Mesendoderm (in vitro differentiated cells): Measurements from ENCODE around the gene DHODH.
"Not testable (repeated sequence)": the region's sequence is repeated elsewhere in the genome, so short reads cannot be mapped to it uniquely, and the experiment has no call there.

ENCODE experiments used
- DNase-seq: peaks from one replicate; pipeline ENCODE4 v3.0.0; 2013
- H2AK5ac ChIP-seq: 2 replicates; pipeline ENCODE4 v1.6.1; 2013; ENCODE audit warnings: low read length, inconsistent platforms
- H2BK120ac ChIP-seq: 2 replicates; pipeline ENCODE4 v1.6.1; 2013; ENCODE audit warnings: low read depth, mild to moderate bottlenecking, low read length, moderate library complexity, mixed read lengths
- H2BK15ac ChIP-seq: replicated peaks from 2 replicates; pipeline ENCODE4 v1.6.1; 2013; ENCODE audit warnings: low read depth, mild to moderate bottlenecking, moderate library complexity
- H2BK5ac ChIP-seq: 2 replicates; pipeline ENCODE4 v1.6.1; 2013; ENCODE audit warnings: low read length, inconsistent platforms
- H3K18ac ChIP-seq: 2 replicates; pipeline ENCODE4 v1.6.1; 2013; ENCODE audit warnings: mild to moderate bottlenecking, low read length, mixed read lengths
- H3K23ac ChIP-seq: one replicate; pipeline ENCODE4 v1.6.1; 2013; ENCODE audit warnings: low read length
- H3K27ac ChIP-seq: 2 replicates; pipeline ENCODE4 v1.5.1; 2013; ENCODE audit warnings: low read depth, mild to moderate bottlenecking, inconsistent platforms, low read length, moderate library complexity
- H3K27me3 ChIP-seq: 2 replicates; pipeline ENCODE4 v1.6.1; 2013; ENCODE audit warnings: low read length, control low read depth, mild to moderate bottlenecking, inconsistent platforms; ENCODE audit not compliant: insufficient read depth, poor library complexity
- H3K36me3 ChIP-seq: 2 replicates; pipeline ENCODE4 v1.6.1; 2013; ENCODE audit warnings: low read length, inconsistent platforms; ENCODE audit not compliant: control insufficient read depth, insufficient read depth
- H3K4ac ChIP-seq: one replicate; pipeline ENCODE4 v1.6.1; 2013; ENCODE audit warnings: low read depth, mild to moderate bottlenecking, low read length, moderate library complexity
- H3K4me1 ChIP-seq: 2 replicates; pipeline ENCODE4 v1.6.1; 2013; ENCODE audit warnings: low read depth, low read length, inconsistent platforms; ENCODE audit not compliant: control insufficient read depth
- H3K4me2 ChIP-seq: 2 replicates; pipeline ENCODE4 v1.6.1; 2013; ENCODE audit warnings: low read length
- H3K4me3 ChIP-seq: 2 replicates; pipeline ENCODE4 v1.5.1; 2013; ENCODE audit warnings: mild to moderate bottlenecking, low read length
- H3K56ac ChIP-seq: one replicate; pipeline ENCODE4 v1.6.1; 2013; ENCODE audit warnings: low read length
- H3K79me1 ChIP-seq: 2 replicates; pipeline ENCODE4 v1.6.1; 2013; ENCODE audit warnings: low read length, inconsistent platforms
- H3K79me2 ChIP-seq: 2 replicates; pipeline ENCODE4 v1.6.1; 2013; ENCODE audit warnings: mild to moderate bottlenecking, low read length; ENCODE audit not compliant: control insufficient read depth, insufficient read depth
- H3K9ac ChIP-seq: 2 replicates; pipeline ENCODE4 v1.6.1; 2013; ENCODE audit warnings: low read length, inconsistent platforms
- H4K5ac ChIP-seq: one replicate; pipeline ENCODE4 v1.6.1; 2013; ENCODE audit warnings: low read length
- H4K8ac ChIP-seq: one replicate; pipeline ENCODE4 v1.6.1; 2013; ENCODE audit warnings: low read depth, mild to moderate bottlenecking, control low read depth, low read length, moderate library complexity
- WGBS: extraction: QIAGEN DNeasy Blood & Tissue Kit; methylation state at CpG from one replicate; pipeline ENCODE4 v1.1.7; 2013; ENCODE audit warnings: low lambda C conversion rate, missing lambda C conversion rate; ENCODE audit not compliant: insufficient coverage; ENCODE audit errors: extremely low coverage; 5-methylcytosine and 5-hydroxymethylcytosine counted together

DHODH gene

DNA sequence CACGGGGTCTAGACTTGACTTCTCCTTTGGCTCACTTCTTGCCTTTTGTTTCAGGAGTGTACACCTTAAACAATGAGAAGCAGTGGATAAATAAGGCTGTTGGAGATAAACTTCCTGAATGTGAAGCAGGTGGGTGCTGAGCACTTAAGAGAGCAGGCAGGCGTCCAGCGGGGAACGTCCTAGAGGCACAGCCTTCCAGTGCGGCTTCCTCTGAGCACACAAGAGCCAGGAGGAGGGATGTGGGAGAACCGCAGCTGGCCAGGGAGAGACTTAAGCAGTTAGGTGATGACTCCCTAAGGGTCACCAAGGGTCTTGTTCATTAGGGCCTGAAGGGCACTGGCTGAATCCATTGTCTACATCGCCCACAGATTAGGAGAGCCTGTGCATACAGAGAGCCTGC lies 50.5 kb downstream of the DHODH start:
- H2BK5ac ChIP-seq, H3K36me3 ChIP-seq, H3K4me1 ChIP-seq, H3K27me3 ChIP-seq, H4K5ac ChIP-seq, H4K8ac ChIP-seq, H3K18ac ChIP-seq, H3K23ac ChIP-seq, H3K4ac ChIP-seq, H2BK15ac ChIP-seq, H3K9ac ChIP-seq, H3K79me1 ChIP-seq, DNase-seq, H2AK5ac ChIP-seq, H3K79me2 ChIP-seq, H3K4me2 ChIP-seq, H3K27ac ChIP-seq, H2BK120ac ChIP-seq, H3K56ac ChIP-seq, H3K4me3 ChIP-seq: not testable (repeated sequence)
- no CpG with 5 or more reads among the region's 7 CpGs for WGBS

DNA sequence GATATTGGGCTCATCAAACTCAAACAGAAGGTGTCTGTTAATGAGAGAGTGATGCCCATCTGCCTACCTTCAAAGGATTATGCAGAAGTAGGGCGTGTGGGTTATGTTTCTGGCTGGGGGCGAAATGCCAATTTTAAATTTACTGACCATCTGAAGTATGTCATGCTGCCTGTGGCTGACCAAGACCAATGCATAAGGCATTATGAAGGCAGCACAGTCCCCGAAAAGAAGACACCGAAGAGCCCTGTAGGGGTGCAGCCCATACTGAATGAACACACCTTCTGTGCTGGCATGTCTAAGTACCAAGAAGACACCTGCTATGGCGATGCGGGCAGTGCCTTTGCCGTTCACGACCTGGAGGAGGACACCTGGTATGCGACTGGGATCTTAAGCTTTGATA lies 51.9 kb downstream of the DHODH start:
- H4K8ac ChIP-seq = no peak overlapping the region
- WGBS = no CpG with 5 or more reads among the region's 9 CpGs
- no peak overlapping the region for H2BK5ac ChIP-seq

DNA sequence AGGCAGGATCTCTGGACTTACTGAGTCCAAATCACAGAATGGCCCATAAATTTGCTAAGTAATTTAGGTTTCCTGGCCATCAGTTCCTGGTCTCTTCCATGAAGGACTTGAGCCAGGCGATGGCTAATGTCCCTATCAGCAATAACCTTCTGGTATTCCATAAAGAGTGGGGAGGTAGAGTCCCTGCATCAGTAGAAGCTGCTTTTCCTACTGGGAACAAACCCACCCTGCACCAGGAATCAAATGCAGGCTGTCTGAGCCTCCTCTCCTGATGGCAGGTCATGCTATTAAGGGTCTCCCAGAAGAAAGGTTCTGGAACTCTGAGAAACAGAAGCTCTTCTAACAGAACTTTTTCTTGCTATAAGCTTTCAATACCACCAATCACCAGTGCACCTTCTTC lies 53.0 kb downstream of the DHODH start:
- no peak overlapping the region for H2BK120ac ChIP-seq
- no peak overlapping the region for H2BK15ac ChIP-seq
- no peak overlapping the region for H4K8ac ChIP-seq
- no peak overlapping the region for H4K5ac ChIP-seq
- no peak overlapping the region for H2BK5ac ChIP-seq
- no peak overlapping the region for H3K4me2 ChIP-seq
- H2AK5ac ChIP-seq = no peak overlapping the region
- H3K79me2 ChIP-seq = no peaks in the 10 kb centered on the region
- WGBS = no CpG with 5 or more reads among the region's 1 CpG
- no peak overlapping the region for H3K56ac ChIP-seq
- H3K4me1 ChIP-seq = no peaks in the 10 kb centered on the region
- H3K79me1 ChIP-seq = no peaks in the 10 kb centered on the region
- no peak overlapping the region for H3K4ac ChIP-seq
- H3K9ac ChIP-seq = no peak overlapping the region
- no peak overlapping the region for H3K27ac ChIP-seq
- DNase-seq = no peak
- H3K27me3 ChIP-seq = no peaks in the 10 kb centered on the region
- H3K36me3 ChIP-seq = no peaks in the 10 kb centered on the region
- no peak overlapping the region for H3K4me3 ChIP-seq
- H3K18ac ChIP-seq = no peak overlapping the region
- no peak overlapping the region for H3K23ac ChIP-seq

More for the DNA sequence above, 51.9 kb downstream of the DHODH start:
- Histone ChIP-seq H3K4ac (no peak overlapping the region), H2AK5ac (no peak overlapping the region), H3K27ac (no peak overlapping the region), H4K5ac (no peak overlapping the region), H2BK120ac (no peak overlapping the region), H2BK15ac (no peak overlapping the region), H3K79me1 (no peaks in the 10 kb centered on the region), H3K36me3 (no peaks in the 10 kb centered on the region), H3K9ac (no peak overlapping the region), H3K79me2 (no peaks in the 10 kb centered on the region), H3K4me3 (no peak overlapping the region), H3K23ac (peak overlapping the region; percentile 9), H3K56ac (no peak overlapping the region), H3K27me3 (no peaks in the 10 kb centered on the region), H3K18ac (no peak overlapping the region), H3K4me1 (no peaks in the 10 kb centered on the region), H3K4me2 (no peak overlapping the region)
- no peak for DNase-seq

DNA sequence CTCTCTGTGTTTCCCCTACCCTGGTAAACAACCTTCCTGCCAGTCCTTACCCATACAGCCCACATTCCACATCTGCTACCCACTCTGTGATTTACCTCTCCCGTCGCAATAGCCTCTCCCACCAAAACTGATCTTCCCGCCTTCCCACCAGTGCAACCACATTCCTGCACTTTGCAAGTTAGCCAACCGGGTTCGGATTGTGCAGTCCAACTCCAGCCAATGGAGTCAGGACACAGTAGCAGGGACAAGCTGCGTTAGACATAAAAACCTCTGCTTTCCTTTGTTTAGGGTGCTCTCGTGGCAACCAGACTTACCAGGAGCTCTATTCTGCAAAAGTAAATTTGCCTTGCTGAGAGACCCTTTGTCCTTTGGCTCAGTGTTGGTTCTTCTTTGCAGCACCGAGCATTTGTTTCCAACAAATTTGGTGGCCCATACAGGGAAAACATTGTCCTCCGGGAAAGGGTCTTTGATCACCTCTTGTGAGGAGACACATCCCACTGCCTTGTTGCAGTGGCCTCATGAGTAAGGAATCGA lies 55.9 kb downstream of the DHODH start:
- Histone ChIP-seq H3K18ac (no peak overlapping the region), H2AK5ac (no peak overlapping the region), H2BK15ac (no peak overlapping the region), H2BK120ac (no peak overlapping the region), H3K79me2 (no peaks in the 10 kb centered on the region), H3K56ac (no peak overlapping the region), H3K27ac (no peak overlapping the region), H3K4ac (no peak overlapping the region), H3K23ac (no peak overlapping the region), H2BK5ac (no peak overlapping the region), H3K4me3 (no peak overlapping the region), H3K9ac (no peak overlapping the region), H3K27me3 (no peaks in the 10 kb centered on the region), H3K79me1 (no peaks in the 10 kb centered on the region), H3K4me1 (no peaks in the 10 kb centered on the region), H4K5ac (no peak overlapping the region), H3K4me2 (no peak overlapping the region), H3K36me3 (no peaks in the 10 kb centered on the region), H4K8ac (no peak overlapping the region)
- DNase-seq = no peak
- no CpG with 5 or more reads among the region's 10 CpGs for WGBS

DNA sequence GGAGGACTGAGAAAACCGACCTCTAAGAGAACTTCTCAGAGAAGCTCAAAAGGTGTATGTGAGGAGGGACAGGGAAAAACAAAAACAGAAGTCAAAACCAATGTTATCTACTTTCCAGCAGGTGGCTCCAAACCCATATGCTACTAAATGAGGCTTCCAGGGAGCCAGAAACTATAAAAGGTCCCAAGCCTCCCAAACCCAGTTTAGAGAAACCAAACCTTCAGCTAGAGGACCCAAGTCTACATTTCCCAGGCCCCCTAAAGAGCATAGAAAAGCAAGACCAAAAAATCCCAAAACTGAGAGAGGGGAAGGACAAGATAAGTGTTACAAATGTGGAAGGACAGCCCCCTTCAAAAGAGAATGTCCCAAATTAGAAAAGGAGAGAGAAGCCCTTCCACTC lies 58.2 kb downstream of the DHODH start:
- peak; percentile 68 for DNase-seq
- Histone ChIP-seq H3K36me3 (no peaks in the 10 kb centered on the region), H2BK5ac (no peak overlapping the region), H3K79me2 (no peaks in the 10 kb centered on the region), H3K27me3 (no peaks in the 10 kb centered on the region), H3K79me1 (no peaks in the 10 kb centered on the region), H2BK15ac (no peak overlapping the region), H2AK5ac (no peak overlapping the region), H3K23ac (no peak overlapping the region), H3K27ac (no peak overlapping the region), H2BK120ac (no peak overlapping the region), H3K4ac (no peak overlapping the region), H3K4me3 (no peak overlapping the region), H3K18ac (no peak overlapping the region), H4K5ac (no peak overlapping the region), H3K4me2 (no peak overlapping the region), H3K56ac (no peak overlapping the region), H4K8ac (no peak overlapping the region), H3K4me1 (no peaks in the 10 kb centered on the region), H3K9ac (peak overlapping the region; percentile 38)
- no CpG with 5 or more reads among the region's 1 CpG for WGBS

DNA sequence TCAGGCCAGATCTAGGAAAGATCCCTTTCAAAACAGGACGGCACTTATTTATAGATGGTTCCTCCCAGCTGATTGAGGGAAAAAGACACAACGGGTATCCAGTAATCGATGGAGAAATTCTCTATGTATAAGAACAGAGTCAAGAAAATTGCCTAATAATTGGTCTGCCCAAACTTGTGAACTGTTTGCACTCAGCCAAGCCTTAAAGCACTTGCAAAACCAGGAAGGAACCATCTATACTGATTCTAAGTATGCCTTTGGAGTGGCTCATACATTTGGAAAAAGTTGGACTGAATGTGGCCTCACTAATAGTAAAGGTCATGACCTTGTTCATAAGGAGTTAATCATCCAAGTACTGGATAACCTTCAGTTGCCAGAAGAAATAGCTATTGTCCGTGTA lies 60.4 kb downstream of the DHODH start:
- Histone ChIP-seq H3K4me1 (no peaks in the 10 kb centered on the region), H3K4ac (no peak overlapping the region), H3K4me3 (no peak overlapping the region), H3K23ac (no peak overlapping the region), H3K9ac (no peak overlapping the region), H3K27ac (no peak overlapping the region), H3K36me3 (no peaks in the 10 kb centered on the region), H4K8ac (no peak overlapping the region), H3K4me2 (no peak overlapping the region), H3K56ac (no peak overlapping the region), H2BK15ac (no peak overlapping the region), H3K79me1 (no peaks in the 10 kb centered on the region), H2BK5ac (no peak overlapping the region), H2BK120ac (no peak overlapping the region), H3K27me3 (no peaks in the 10 kb centered on the region), H3K18ac (no peak overlapping the region), H4K5ac (no peak overlapping the region), H3K79me2 (no peaks in the 10 kb centered on the region), H2AK5ac (no peak overlapping the region)
- DNase-seq = no peak
- no CpG with 5 or more reads among the region's 4 CpGs for WGBS
